ENCODE data around the gene PSD4. TPM values are rescaled to one million over a fixed set of nuclear protein-coding genes. Genes with fewer than 3 reads are reported as not detected.

PSD4 gene
- total RNA-seq, 1 donor from 2014 or later: 39.0 TPM

- H3K36me3 ChIP-seq: no peaks in the 10 kb centered on the region
- DNase-seq (ENCODE audit: extremely low spot score in 2 of 2): peak in 1 of 2 donors; percentile 64
- no peaks in the 10 kb centered on the region for H3K27me3 ChIP-seq
- H3K4me1 ChIP-seq: no peaks in the 10 kb centered on the region
- intact Hi-C loops (cut with DNase I): no loop called here
- TF ChIP-seq POLR2A (IDR thresholded peaks at IDR 0.05): no peak
- TF ChIP-seq POLR2AphosphoS5 (IDR thresholded peaks at IDR 0.05; ENCODE audit: insufficient read depth in 1 of 2, low read depth in 1 of 2): no peak
- TF ChIP-seq CTCF (IDR thresholded peaks at IDR 0.05): no peak
- no peak overlapping the region for H3K27ac ChIP-seq
- H3K4me3 ChIP-seq: no peak overlapping the region
- no peaks in the 10 kb centered on the region for H3K9me3 ChIP-seq
These were observed 24.9 kb upstream of the PSD4 start for GRCh38 chr2:113148606-113149552.

GRCh38 chr2:113149553-113150257 lies 24.1 kb upstream of the PSD4 start:
- peak in 1 of 2 donors; percentile 58 for DNase-seq (ENCODE audit: extremely low spot score in 2 of 2)
- no peaks in the 10 kb centered on the region for H3K27me3 ChIP-seq
- intact Hi-C loops (cut with DNase I): no loop called here
- no peaks in the 10 kb centered on the region for H3K4me1 ChIP-seq
- H3K27ac ChIP-seq: no peak overlapping the region
- H3K4me3 ChIP-seq: no peak overlapping the region
- no peaks in the 10 kb centered on the region for H3K36me3 ChIP-seq
- no peaks in the 10 kb centered on the region for H3K9me3 ChIP-seq
- TF ChIP-seq POLR2A (IDR thresholded peaks at IDR 0.05): no peak
- no peak for TF ChIP-seq CTCF (IDR thresholded peaks at IDR 0.05)
- no peak for TF ChIP-seq POLR2AphosphoS5 (IDR thresholded peaks at IDR 0.05; ENCODE audit: insufficient read depth in 1 of 2, low read depth in 1 of 2)

- Histone ChIP-seq H3K9me3 (no peaks in the 10 kb centered on the region), H3K4me3 (no peak overlapping the region), H3K27me3 (no peaks in the 10 kb centered on the region), H3K27ac (no peak overlapping the region), H3K36me3 (no peaks in the 10 kb centered on the region), H3K4me1 (no peaks in the 10 kb centered on the region)
- intact Hi-C loops (cut with DNase I): no loop called here
- no peak for TF ChIP-seq POLR2AphosphoS5 (IDR thresholded peaks at IDR 0.05; ENCODE audit: insufficient read depth in 1 of 2, low read depth in 1 of 2)
- TF ChIP-seq CTCF (IDR thresholded peaks at IDR 0.05): no peak
- no peak for TF ChIP-seq POLR2A (IDR thresholded peaks at IDR 0.05)
- peak in 1 of 2 donors; percentile 13 for DNase-seq (ENCODE audit: extremely low spot score in 2 of 2)
These were observed 23.5 kb upstream of the PSD4 start for GRCh38 chr2:113150258-113150601.

- DNase-seq (ENCODE audit: extremely low spot score in 2 of 2): peak in 1 of 2 donors; percentile 16
- no peak for TF ChIP-seq POLR2A (IDR thresholded peaks at IDR 0.05)
- TF ChIP-seq CTCF (IDR thresholded peaks at IDR 0.05): no peak
- no peak for TF ChIP-seq POLR2AphosphoS5 (IDR thresholded peaks at IDR 0.05; ENCODE audit: insufficient read depth in 1 of 2, low read depth in 1 of 2)
- Histone ChIP-seq H3K27ac (no peak overlapping the region), H3K4me3 (no peak overlapping the region), H3K27me3 (no peaks in the 10 kb centered on the region), H3K36me3 (no peaks in the 10 kb centered on the region), H3K4me1 (no peaks in the 10 kb centered on the region), H3K9me3 (no peaks in the 10 kb centered on the region)
- intact Hi-C loops (cut with DNase I): no loop called here
These were observed 18.4 kb upstream of the PSD4 start for GRCh38 chr2:113155331-113155730.

Data from vagina (tissue), 2 donors.